Neural progenitor cell (in vitro differentiated cells): ENCODE data around the gene ZFR2. TPM values are rescaled to one million over a fixed set of nuclear protein-coding genes. Genes with fewer than 3 reads are reported as not detected.

Experiments used
- DNase-seq: peaks from one replicate; pipeline ENCODE4 v3.0.0-alpha.2; 2016; ENCODE audit warnings: low spot score
- H2AFZ ChIP-seq: fragments of 200-600 bp; sonication (generic); replicated peaks from 2 replicates; pipeline ENCODE4 v1.6.1; 2016; ENCODE audit warnings: antibody characterized with exemption
- H3F3A ChIP-seq: fragments of 200-600 bp; sonication (generic); 2 replicates; pipeline ENCODE4 v1.6.1; 2016; ENCODE audit warnings: antibody characterized with exemption, low read depth
- H3K27ac ChIP-seq: fragments of 200-600 bp; sonication (generic); 2 replicates; pipeline ENCODE4 v1.5.1; 2016; ENCODE audit warnings: mild to moderate bottlenecking
- H3K27me3 ChIP-seq: fragments of 200-600 bp; sonication (generic); 2 replicates; pipeline ENCODE4 v1.6.1; 2016; ENCODE audit warnings: mild to moderate bottlenecking, moderate library complexity
- H3K36me3 ChIP-seq: fragments of 200-600 bp; sonication (generic); 2 replicates; pipeline ENCODE4 v1.5.1; 2016
- H3K4me1 ChIP-seq: fragments of 200-600 bp; sonication (generic); 2 replicates; pipeline ENCODE4 v1.6.1; 2016; ENCODE audit warnings: mixed run types
- H3K4me2 ChIP-seq: fragments of 200-600 bp; sonication (generic); 2 replicates; pipeline ENCODE4 v1.6.1; 2016
- H3K4me3 ChIP-seq: fragments of 200-600 bp; sonication (generic); 2 replicates; pipeline ENCODE4 v1.5.1; 2016
- H3K79me2 ChIP-seq: fragments of 200-600 bp; sonication (generic); 2 replicates; pipeline ENCODE4 v1.6.1; 2016; ENCODE audit warnings: low read depth
- H3K9ac ChIP-seq: fragments of 200-600 bp; sonication (generic); 2 replicates; pipeline ENCODE4 v1.6.1; 2016
- H3K9me3 ChIP-seq: fragments of 200-600 bp; sonication (generic); 2 replicates; pipeline ENCODE4 v1.5.1; 2016; ENCODE audit warnings: low read depth
- H4K20me1 ChIP-seq: fragments of 200-600 bp; sonication (generic); 2 replicates; pipeline ENCODE4 v1.6.1; 2016; ENCODE audit warnings: low read depth
- H3K27ac Mint-ChIP-seq: 3 replicates; pipeline ENCODE4 v1.8.0; 2021; ENCODE audit warnings: mixed read lengths
- H3K27me3 Mint-ChIP-seq: 2 replicates; pipeline ENCODE4 v1.8.0; 2022; ENCODE audit warnings: low read depth, mild to moderate bottlenecking, inconsistent platforms, moderate library complexity, mixed read lengths; ENCODE audit not compliant: insufficient read depth
- H3K36me3 Mint-ChIP-seq: 3 replicates; pipeline ENCODE4 v1.8.0; 2021; ENCODE audit warnings: mixed read lengths
- H3K4me1 Mint-ChIP-seq: 3 replicates; pipeline ENCODE4 v1.8.0; 2021; ENCODE audit warnings: mixed read lengths
- H3K4me3 Mint-ChIP-seq: 3 replicates; pipeline ENCODE4 v1.8.0; 2021; ENCODE audit warnings: mild to moderate bottlenecking, moderate library complexity, mixed read lengths
- H3K9me3 Mint-ChIP-seq: 3 replicates; pipeline ENCODE4 v1.8.0; 2020; ENCODE audit warnings: mixed read lengths
- EZH2 ChIP-seq: fragments of 200-600 bp; sonication (generic); IDR thresholded peaks from 2 replicates; pipeline ENCODE4 v1.6.1; 2017; ENCODE audit warnings: antibody characterized with exemption, mild to moderate bottlenecking, moderate library complexity
- EZH2phosphoT487 ChIP-seq: fragments of 200-600 bp; sonication (generic); IDR thresholded peaks from 2 replicates; pipeline ENCODE4 v1.6.1; 2017; ENCODE audit warnings: antibody characterized with exemption
- total RNA-seq: library from RNA; depleted of rRNA; stranded (reverse); fragments of >200 nt; gene quantifications from 2 replicates; pipeline ENCODE4 v1.2.3, GENCODE V29; 2015; ENCODE audit warnings: low replicate concordance
- TF ChIP-seq, protein P1 (sequence below): fragments of 200-600 bp; sonication (generic); IDR thresholded peaks from 2 replicates; pipeline ENCODE4 v1.5.1; 2017; ENCODE audit warnings: antibody characterized with exemption, mild to moderate bottlenecking

The ZFR2 gene
- total RNA-seq, 1 donor from 2014 or later: 8.9 TPM

DNA sequence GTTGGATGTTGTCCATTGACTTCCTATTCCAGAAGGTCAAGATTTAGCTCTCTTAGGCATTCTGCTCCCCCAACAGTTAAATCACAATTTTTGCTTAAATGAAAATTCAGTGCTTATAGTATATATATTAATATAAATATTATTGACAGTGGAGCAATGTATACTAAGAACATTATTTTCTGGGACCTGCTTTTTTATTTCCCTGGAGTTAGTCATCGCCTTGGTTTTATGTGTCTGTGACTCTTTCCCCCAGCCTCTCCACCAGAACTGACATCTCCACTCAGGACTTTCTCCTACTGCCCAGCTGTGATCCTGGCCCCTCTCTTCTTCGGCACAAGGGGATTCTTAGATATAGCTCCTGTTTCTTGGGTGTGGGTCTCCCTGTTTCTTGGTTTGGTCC, 72.5 kb downstream of the ZFR2 start:
- Histone ChIP-seq H3K9ac (no peak overlapping the region), H3K9me3 (no peaks in the 10 kb centered on the region), H4K20me1 (no peaks in the 10 kb centered on the region), H3K27me3 (peaks cover 25% of the 10 kb centered on the region), H3F3A (peaks cover 4% of the 10 kb centered on the region), H3K27ac (no peak overlapping the region), H3K36me3 (no peaks in the 10 kb centered on the region), H3K4me3 (no peak overlapping the region), H3K4me1 (peaks cover 4% of the 10 kb centered on the region), H3K79me2 (no peaks in the 10 kb centered on the region), H2AFZ (no peak overlapping the region), H3K4me2 (no peak overlapping the region)
- Mint-ChIP-seq H3K4me1 (no peaks in the 10 kb centered on the region), H3K36me3 (peaks cover 2% of the 10 kb centered on the region), H3K27ac (no peak overlapping the region), H3K4me3 (no peak overlapping the region), H3K27me3 (peaks cover 35% of the 10 kb centered on the region), H3K9me3 (peaks cover 7% of the 10 kb centered on the region)
- DNase-seq: no peak
- TF ChIP-seq EZH2 (no peak), EZH2phosphoT487 (no peak)
- TF ChIP-seq, protein P1, sequence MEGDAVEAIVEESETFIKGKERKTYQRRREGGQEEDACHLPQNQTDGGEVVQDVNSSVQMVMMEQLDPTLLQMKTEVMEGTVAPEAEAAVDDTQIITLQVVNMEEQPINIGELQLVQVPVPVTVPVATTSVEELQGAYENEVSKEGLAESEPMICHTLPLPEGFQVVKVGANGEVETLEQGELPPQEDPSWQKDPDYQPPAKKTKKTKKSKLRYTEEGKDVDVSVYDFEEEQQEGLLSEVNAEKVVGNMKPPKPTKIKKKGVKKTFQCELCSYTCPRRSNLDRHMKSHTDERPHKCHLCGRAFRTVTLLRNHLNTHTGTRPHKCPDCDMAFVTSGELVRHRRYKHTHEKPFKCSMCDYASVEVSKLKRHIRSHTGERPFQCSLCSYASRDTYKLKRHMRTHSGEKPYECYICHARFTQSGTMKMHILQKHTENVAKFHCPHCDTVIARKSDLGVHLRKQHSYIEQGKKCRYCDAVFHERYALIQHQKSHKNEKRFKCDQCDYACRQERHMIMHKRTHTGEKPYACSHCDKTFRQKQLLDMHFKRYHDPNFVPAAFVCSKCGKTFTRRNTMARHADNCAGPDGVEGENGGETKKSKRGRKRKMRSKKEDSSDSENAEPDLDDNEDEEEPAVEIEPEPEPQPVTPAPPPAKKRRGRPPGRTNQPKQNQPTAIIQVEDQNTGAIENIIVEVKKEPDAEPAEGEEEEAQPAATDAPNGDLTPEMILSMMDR: no peak

DNA sequence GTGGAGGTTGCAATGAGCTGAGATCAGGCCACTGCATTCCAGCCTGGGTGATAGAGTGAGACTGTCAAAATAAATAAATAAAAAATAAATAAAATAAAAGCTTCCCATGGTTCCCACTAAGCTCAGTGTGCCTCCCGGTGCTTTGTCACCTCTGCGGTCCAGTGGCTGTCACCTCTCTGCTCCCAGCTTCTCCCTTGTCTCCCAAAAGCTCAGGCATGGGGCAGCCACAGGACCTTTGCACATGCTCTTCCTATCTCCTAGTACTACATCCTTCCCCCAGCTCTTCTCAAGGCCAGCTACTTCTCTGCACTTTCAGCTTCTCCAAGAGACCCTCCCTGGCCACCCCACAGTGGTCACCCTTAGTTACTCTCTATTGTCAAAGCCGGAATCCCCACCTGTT, 75.0 kb downstream of the ZFR2 start:
- no peaks in the 10 kb centered on the region for H3K79me2 ChIP-seq
- Mint-ChIP-seq H3K27ac (no peak overlapping the region), H3K4me3 (peak overlapping the region; percentile 9), H3K9me3 (peaks cover 7% of the 10 kb centered on the region), H3K36me3 (peaks cover 2% of the 10 kb centered on the region), H3K4me1 (no peaks in the 10 kb centered on the region), H3K27me3 (peaks cover 32% of the 10 kb centered on the region)
- H3K36me3 ChIP-seq: no peaks in the 10 kb centered on the region
- H3F3A ChIP-seq: peaks cover 6% of the 10 kb centered on the region
- peaks cover 18% of the 10 kb centered on the region for H3K27me3 ChIP-seq
- DNase-seq: no peak
- H3K4me1 ChIP-seq: no peaks in the 10 kb centered on the region
- no peak overlapping the region for H3K4me2 ChIP-seq
- TF ChIP-seq, protein P1: no peak
- TF ChIP-seq EZH2: no peak
- TF ChIP-seq EZH2phosphoT487: no peak
- H4K20me1 ChIP-seq: no peaks in the 10 kb centered on the region
- H3K9ac ChIP-seq: no peak overlapping the region
- H3K27ac ChIP-seq: no peak overlapping the region
- H3K4me3 ChIP-seq: no peak overlapping the region
- no peaks in the 10 kb centered on the region for H3K9me3 ChIP-seq
- H2AFZ ChIP-seq: no peak overlapping the region

DNA sequence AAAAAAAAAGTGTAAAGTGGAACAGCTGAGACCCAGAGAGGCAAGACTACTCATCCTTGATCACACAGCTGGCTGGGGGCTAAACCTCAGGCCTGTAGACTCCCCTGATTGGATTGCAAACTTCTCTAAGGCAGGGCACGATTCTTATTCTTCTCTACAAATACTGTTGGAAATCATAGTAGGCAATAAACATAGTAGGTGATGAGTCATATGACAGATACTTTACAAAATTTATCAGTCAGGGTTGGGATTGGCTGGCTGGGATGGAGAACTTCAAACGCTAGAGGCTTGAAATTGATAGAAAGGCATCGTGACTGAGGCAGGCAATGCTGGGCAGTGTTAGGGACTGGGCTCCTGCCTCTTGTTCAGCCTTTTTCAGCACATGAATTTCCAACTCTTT, 76.7 kb downstream of the ZFR2 start:
- H3K4me1 Mint-ChIP-seq: no peaks in the 10 kb centered on the region
- H3K9me3 Mint-ChIP-seq: peaks cover 7% of the 10 kb centered on the region
- Histone ChIP-seq H3K36me3 (no peaks in the 10 kb centered on the region), H3K4me3 (no peak overlapping the region), H3K27me3 (peaks cover 28% of the 10 kb centered on the region), H3K9me3 (no peaks in the 10 kb centered on the region), H2AFZ (no peak overlapping the region), H3F3A (peaks cover 8% of the 10 kb centered on the region), H3K4me1 (no peaks in the 10 kb centered on the region), H4K20me1 (no peaks in the 10 kb centered on the region), H3K4me2 (no peak overlapping the region), H3K27ac (no peak overlapping the region), H3K79me2 (no peaks in the 10 kb centered on the region), H3K9ac (no peak overlapping the region)
- H3K27ac Mint-ChIP-seq: no peak overlapping the region
- peaks cover 2% of the 10 kb centered on the region for H3K36me3 Mint-ChIP-seq
- TF ChIP-seq, protein P1: no peak
- TF ChIP-seq EZH2: no peak
- TF ChIP-seq EZH2phosphoT487: no peak
- peaks cover 26% of the 10 kb centered on the region for H3K27me3 Mint-ChIP-seq
- no peak overlapping the region for H3K4me3 Mint-ChIP-seq
- DNase-seq: no peak

DNA sequence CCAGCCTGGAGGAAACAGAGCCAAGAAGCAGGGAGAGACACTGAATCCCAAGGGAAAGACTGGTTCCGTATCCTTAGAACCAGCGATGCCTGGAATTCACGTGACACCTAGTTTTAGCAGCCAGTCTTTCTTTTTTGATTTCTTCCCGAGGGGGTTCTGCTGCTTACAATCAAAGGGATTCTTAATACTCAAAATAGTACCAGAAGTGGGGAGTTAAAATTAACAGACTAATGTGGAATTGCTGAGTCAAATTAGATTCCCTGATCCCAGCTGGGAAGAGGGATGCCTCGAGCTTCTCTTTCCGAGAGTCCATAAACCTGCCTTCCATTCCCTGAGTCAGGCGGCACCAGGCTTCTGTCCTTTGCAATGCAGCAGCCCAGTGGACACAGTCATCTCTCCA, 77.9 kb downstream of the ZFR2 start:
- Histone ChIP-seq H3K36me3 (no peaks in the 10 kb centered on the region), H3K79me2 (no peaks in the 10 kb centered on the region), H3K4me3 (no peak overlapping the region), H3K4me1 (no peaks in the 10 kb centered on the region), H2AFZ (no peak overlapping the region), H3K27ac (no peak overlapping the region), H3K9ac (no peak overlapping the region), H3K9me3 (no peaks in the 10 kb centered on the region), H3K4me2 (no peak overlapping the region), H3F3A (peaks cover 8% of the 10 kb centered on the region), H4K20me1 (no peaks in the 10 kb centered on the region), H3K27me3 (peaks cover 40% of the 10 kb centered on the region)
- Mint-ChIP-seq H3K27me3 (peaks cover 29% of the 10 kb centered on the region), H3K4me1 (peaks cover 3% of the 10 kb centered on the region), H3K4me3 (no peak overlapping the region), H3K36me3 (no peaks in the 10 kb centered on the region), H3K27ac (no peak overlapping the region), H3K9me3 (no peaks in the 10 kb centered on the region)
- no peak for DNase-seq
- TF ChIP-seq EZH2phosphoT487: no peak
- TF ChIP-seq EZH2: no peak
- TF ChIP-seq, protein P1: no peak
